ENCODE data around the gene STARD13.

Gene STARD13

GRCh38 chr13:33217256-33217655, 68.3 kb downstream of the STARD13 start:
- TF ChIP-seq CTCF (conservative IDR thresholded peaks at IDR 0.05; ENCODE audit: low read depth, low read length) = no peak
- DNase-seq (ENCODE audit: low read depth) = no peak
- no peak overlapping the region for H3K4me3 ChIP-seq (ENCODE audit: low read length)

GRCh38 chr13:33213797-33214196, 71.8 kb downstream of the STARD13 start:
- H3K4me3 ChIP-seq (ENCODE audit: low read length) = no peak overlapping the region
- no peak for DNase-seq (ENCODE audit: low read depth)
- no peak for TF ChIP-seq CTCF (conservative IDR thresholded peaks at IDR 0.05; ENCODE audit: low read depth, low read length)

GRCh38 chr13:33213024-33213768, 72.4 kb downstream of the STARD13 start:
- H3K4me3 ChIP-seq (ENCODE audit: low read length) = no peak overlapping the region
- TF ChIP-seq CTCF (conservative IDR thresholded peaks at IDR 0.05; ENCODE audit: low read depth, low read length) = no peak
- DNase-seq (ENCODE audit: low read depth) = no peak

- no peak overlapping the region for H3K4me3 ChIP-seq (ENCODE audit: low read length)
- no peak for DNase-seq (ENCODE audit: low read depth)
- no peak for TF ChIP-seq CTCF (conservative IDR thresholded peaks at IDR 0.05; ENCODE audit: low read depth, low read length)
These were observed 73.2 kb downstream of the STARD13 start for GRCh38 chr13:33212396-33212795.

GRCh38 chr13:33210090-33210489, 75.5 kb downstream of the STARD13 start:
- TF ChIP-seq CTCF (conservative IDR thresholded peaks at IDR 0.05; ENCODE audit: low read depth, low read length) = no peak
- DNase-seq (ENCODE audit: low read depth) = no peak

GRCh38 chr13:33208290-33209220, 77.0 kb downstream of the STARD13 start:
- H3K4me3 ChIP-seq (ENCODE audit: low read length) = no peak overlapping the region
- TF ChIP-seq CTCF (conservative IDR thresholded peaks at IDR 0.05; ENCODE audit: low read depth, low read length) = no peak
- DNase-seq (ENCODE audit: low read depth) = no peak

More at GRCh38 chr13:33210090-33210489, 75.5 kb downstream of the STARD13 start:
- no peak overlapping the region for H3K4me3 ChIP-seq (ENCODE audit: low read length)

Measured in retinal pigment epithelial cell (primary cell).